22Rv1 (cell line): Measurements from ENCODE around the gene EPS15.

Experiments used
- CTCF ChIP-seq: fragments of 450-650 bp; IDR thresholded peaks from 2 replicates; pipeline ENCODE4 v1.5.1; 2017; ENCODE audit warnings: mild to moderate bottlenecking
- ZFX ChIP-seq: fragments of 450-650 bp; IDR thresholded peaks from 2 replicates; pipeline ENCODE4 v1.6.1; 2017; ENCODE audit warnings: antibody characterized with exemption, borderline replicate concordance

DNA sequence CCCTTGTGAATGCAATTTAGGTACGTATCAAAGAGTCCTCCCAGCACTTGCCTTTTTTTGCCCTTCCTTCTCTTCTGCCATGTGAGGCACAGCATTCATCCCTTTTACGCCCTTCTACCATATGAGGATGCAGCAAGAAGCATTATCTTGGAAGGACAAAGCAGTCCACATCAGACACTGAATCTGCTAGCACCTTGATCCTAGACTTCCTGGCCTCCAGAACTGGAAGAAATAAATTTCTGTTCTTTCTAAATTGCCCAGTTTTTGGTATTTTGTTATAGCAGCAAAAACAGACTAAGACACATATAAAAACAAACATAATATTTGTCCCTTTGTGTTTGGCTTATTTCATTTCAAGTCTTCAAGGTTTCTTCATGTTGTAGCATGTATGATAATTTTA is 20.1 kb downstream of the EPS15 start:
- no peak for TF ChIP-seq CTCF
- no peak for TF ChIP-seq ZFX
